ENCODE results near the gene MCF2L.

- TF ChIP-seq CTCF (IDR thresholded peaks at IDR 0.05), result no peak
- TF ChIP-seq EZH2 (IDR thresholded peaks at IDR 0.05), result no peak
- TF ChIP-seq EZH2phosphoT487 (IDR thresholded peaks at IDR 0.05), result no peak
Observed at GRCh38 chr13:113146750-113147149, 177.7 kb downstream of the MCF2L start.
